Umbilical cord (tissue), 2 donors: ENCODE measurements around the gene PBX1. TPM values are rescaled to one million over a fixed set of nuclear protein-coding genes. Genes with fewer than 3 reads are reported as not detected.
A peak's percentile ranks its signal among the peaks of the same experiment; 100 is the strongest.

Experiments used
- DNase-seq: peaks from one replicate; pipeline ENCODE4 v3.0.0-alpha.2; 2015; ENCODE audit warnings: low spot score
- total RNA-seq: library from RNA; depleted of rRNA; stranded (reverse); fragments of >200 nt; gene quantifications from one replicate; pipeline ENCODE4 v1.2.3, GENCODE V29; 2014; ENCODE audit warnings: low replicate concordance; ENCODE audit not compliant: insufficient read depth

The PBX1 gene
- total RNA-seq, 1 donor from 2014 or later, result 119 TPM

DNA sequence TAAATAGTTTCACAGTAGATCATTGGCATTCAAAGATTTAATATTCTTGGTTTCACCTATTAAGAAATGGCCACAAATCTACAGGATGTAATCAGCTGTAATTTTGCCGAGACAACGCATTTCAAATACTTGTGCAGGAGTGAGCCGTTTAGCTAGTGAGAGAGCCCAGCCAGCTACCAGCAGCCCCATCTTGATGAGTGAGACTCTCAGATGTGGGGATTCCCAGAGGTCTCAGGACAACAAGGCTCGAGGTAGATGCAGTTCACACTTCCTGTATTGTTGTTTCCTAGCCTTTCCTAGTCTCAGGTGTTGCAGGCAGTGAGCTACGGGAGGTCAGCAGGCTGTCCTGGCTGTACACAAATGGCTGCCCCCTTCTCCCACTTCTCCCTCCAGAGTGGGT lies 108.6 kb downstream of the PBX1 start:
- no peak for DNase-seq

DNA sequence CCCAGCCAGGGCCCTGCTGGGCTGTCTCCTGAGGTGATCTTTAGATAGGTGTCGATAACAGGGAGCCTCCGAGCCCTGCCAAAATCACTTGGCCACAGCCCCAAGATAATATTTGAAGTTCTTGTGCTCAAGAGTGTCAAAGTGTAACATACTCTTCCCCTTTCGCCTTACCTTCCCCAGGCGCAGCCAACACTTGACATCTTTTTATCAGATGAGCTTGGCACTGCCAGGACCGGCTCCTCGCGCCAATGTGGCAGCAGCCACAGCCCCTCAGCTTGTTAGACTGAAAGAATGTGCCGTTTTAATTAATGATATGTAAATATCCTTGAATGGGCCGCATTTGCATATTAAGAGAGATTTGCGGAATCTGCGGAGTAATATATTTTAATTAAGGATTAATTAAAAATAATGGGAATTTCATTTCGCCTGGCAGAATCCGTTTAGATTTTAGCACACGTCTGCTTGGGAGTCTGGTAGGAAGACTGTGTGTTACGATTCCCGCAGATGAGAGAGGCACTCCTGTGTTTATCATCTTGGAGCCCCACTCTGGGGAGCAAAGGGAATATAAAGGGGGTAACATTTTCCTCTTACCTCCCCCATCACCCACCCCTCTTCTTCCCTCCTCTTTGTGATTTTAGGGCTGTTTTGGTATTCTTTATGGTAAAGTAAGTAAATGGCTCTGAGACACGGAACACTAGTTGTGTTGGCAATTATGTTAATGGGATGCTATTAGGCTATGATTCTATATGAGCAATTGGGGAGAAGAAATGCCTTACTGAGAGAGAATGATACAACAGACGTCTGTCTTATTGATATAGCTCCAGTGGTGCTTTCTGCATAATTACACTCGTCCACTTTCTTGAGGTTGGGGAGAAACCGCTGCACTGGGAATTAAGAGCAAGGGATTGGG lies 109.8 kb downstream of the PBX1 start:
- DNase-seq, result no peak

DNA sequence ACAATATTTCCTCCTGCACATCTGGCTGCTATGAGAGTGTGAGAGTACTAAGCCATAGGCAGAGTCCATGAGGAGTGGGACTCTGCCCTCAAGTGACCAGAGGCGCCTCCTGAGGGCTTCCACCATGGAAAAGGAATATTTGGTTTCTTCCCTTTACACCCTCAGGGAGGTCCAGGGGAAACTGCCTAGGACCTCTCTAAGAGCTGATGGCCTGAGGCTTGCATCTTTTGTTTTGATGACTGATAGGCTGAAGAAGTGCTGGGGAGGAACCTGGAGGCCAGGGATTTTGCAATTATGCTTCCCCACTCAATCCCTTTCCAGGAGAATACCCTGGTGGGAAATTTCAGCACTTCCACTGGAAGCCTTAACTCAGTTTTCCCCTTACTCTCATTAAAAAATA lies 111.0 kb downstream of the PBX1 start:
- DNase-seq, result no peak

DNA sequence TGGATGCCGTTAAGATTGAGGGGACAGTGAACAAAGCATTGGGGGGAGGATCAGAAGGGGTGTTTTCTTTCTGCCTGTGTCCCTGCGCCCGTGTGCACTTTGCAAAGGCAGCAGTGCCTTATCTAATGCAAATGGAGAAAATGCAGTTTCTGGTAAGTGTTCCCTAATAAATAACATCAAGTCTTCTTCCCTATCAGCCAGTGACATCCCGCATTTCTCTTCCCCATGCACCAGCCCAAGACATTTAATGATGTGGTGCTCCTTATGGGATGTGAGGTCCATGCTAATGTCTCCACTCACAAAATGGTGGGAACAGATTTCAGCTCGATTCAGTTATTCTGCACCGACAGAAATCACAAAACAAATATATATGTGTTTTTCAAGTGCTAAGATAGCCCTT lies 111.8 kb downstream of the PBX1 start:
- DNase-seq, result no peak

DNA sequence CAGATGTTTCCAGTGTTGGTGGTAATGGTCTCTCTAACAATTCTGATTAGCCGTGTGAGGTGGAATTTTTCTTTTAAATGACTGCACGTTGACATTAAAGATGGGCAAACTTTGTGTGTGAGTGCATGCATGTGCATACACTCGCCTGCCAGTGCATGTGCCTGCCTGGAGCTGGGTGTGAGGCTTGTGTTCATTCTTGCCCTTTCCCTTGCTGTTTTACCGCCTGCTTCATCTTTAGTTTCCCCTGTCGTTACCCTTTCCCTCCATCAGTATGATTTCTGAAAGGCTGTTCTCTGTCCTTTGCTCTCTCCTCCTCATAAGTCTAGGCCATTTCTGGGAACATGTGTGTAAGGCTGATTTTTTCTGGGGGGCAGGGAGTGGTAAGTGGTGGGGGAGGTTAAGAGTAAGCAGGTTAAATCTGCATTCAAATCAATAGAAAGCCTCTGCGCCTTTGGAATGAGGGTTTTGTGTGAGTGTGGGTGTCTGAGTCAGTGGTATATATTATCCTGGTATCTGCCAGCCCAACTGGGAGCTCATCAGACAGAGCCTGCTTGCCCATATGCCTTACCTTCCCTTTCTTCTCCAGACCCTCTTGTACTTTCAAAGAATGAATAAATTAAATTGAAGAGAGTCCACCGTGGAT lies 112.5 kb downstream of the PBX1 start:
- no peak for DNase-seq

DNA sequence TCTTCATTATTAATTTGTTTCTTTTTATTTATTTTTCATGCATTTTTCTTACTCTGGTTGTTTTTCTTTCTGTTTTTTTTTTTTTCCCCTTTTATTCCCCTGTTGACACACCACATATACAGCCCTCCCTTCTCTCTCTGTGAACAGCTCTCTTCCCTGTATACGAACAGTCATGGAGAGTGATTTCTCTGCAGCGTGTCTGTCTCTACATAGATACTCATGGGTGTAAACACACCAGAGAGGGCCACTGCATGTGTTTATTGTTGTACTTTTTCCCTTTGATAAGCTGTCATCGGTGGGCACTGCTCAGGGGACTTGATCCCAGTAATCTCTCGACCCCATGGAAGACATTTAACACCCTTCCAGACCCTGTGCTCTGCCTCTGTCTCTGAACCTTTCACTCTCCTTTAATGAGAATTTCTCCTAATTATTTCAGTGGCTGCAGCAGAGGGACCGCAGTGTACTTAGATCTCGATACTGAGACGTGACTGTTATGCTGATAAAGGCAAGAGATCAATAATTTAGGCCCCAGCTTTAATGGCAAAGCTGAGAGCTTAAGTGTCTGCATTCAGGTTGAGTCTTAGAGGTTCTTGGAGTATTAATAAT lies 113.1 kb downstream of the PBX1 start:
- DNase-seq, result no peak

DNA sequence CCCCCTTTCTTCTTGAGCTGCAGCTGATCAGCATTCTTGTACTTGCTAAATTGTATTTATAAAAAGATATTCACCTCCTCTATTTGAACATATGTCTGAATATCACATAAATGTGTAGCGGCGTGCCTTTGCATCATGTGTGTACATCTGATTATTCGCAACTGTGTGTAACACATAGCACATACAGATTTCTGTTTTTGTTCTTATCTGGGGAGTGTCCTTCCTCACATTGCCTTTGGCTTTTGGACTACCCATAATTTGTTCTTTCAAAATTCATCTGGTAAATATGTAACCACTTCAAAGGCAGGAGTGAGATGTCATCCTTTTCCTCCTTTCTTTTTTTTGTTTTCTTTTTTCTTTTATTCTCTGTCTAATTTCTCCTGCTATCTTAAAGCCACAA lies 113.6 kb downstream of the PBX1 start:
- peak; percentile 38 for DNase-seq

DNA sequence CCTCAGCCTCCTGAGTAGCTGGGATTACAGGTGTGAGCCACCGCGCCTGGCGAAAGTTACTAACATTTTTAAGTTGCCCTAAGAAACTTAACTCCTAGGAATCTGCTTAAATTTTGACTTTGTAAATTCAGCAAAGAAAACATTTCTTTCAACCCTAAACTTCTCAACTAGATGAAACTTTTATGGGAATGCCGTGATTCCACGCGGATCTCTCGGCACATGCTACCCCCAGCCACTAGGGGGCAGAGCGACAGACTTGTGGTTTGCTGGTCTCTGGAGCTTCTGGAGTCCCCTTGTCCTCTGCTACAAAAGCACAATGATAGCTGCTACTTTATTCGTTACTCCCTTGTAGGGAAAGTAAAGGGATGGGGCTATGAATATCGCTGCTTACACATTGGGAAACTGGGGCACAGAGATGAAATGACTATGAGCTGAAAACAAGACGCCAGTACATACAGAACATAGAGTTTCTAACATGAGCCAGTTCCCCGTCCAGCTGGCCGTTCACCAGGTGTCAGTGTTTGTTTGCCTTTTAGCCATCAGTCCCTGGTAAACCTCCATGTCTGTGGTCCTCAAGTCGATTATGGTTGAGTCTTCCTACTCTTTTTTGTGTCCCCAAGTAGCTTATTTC lies 114.7 kb downstream of the PBX1 start:
- DNase-seq, result no peak

DNA sequence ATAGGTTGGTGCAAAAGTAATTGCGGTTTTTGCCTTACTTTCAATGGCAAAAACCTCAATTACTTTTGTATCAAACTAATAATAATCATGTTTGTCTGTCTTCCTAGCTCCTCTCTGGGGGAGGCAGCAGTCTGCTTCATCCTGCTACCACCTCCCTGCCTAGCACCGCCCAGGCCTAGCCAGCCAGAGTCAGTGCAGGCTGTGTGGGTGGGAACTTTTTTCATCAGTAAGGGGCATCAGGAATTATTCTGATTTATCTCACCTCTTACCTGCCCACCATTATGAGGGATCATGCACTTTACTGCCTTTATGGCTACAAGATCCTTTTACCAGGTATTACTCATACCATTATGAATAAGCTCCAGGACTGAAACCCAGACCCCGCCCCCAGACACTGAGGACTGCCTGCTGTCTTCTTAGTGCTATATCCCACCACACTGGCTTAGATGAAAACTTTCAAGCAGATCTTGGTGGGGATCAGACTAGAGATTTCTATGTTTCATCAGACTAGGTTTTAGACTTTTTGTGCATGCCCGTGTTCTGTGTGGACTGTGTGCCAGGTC lies 116.4 kb downstream of the PBX1 start:
- DNase-seq, result no peak

DNA sequence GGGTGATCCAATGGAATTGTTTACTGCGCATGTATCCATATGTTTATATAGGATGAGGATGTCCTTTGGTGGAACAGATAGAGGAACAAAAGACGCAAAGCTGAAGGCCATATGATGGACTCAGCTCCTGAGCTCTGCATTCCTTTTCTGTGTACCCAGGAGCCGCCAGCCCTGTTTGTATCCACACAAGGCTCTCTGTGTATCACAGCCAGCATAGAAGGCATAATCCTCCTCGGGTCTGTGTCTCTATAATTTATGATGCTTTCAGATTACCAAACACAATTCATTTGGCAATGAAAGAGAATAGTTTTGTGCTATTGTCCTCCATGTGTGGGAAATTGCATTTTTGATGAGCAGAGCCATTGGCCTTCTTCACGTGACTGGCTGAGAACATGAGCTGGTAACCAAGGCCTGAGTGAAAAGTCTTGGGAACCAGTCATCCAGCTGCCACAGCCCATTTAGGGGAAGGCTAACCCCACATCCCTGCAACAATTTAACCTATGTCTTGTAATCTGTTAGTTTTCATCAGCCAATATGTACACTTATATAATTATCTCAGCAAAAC lies 119.2 kb downstream of the PBX1 start:
- DNase-seq, result no peak

DNA sequence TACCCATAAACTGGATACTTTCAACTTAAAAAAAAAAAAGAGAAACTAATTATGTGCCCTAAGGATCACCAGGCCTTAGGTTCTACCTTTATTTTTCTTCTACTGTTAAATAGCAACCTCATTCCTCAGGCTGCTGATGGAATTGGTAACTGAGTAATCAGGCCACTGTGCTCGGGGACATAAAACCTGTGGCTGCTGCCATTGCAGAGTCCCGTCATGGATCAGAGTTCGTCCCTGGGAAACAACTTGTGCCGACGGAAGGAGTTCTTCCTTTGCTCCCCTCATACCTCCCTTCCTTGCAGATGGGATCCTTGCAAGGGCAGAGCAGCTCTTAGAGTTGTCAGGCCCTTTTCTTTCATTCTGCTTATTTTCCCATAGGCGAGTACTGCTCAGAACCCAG lies 123.6 kb downstream of the PBX1 start:
- DNase-seq, result no peak

DNA sequence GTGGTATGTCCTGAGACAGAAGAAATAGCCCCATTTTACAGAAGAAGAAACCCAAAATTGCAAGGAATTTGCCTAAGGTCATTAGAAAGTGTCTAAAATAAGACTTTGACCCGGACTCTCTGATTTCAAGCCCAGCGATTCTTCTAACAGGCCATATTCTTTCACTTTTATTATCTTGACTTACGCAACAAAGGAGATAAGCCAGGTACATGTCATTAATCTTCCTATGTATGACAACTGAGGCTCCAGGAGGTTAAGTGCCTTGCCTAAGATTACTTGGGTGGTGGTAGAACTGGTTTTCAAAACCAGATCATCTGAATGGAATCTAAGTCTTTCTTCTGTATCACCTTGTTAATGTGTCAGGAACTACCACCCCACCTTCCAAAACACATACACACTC lies 124.3 kb downstream of the PBX1 start:
- DNase-seq, result peak; percentile 82

DNA sequence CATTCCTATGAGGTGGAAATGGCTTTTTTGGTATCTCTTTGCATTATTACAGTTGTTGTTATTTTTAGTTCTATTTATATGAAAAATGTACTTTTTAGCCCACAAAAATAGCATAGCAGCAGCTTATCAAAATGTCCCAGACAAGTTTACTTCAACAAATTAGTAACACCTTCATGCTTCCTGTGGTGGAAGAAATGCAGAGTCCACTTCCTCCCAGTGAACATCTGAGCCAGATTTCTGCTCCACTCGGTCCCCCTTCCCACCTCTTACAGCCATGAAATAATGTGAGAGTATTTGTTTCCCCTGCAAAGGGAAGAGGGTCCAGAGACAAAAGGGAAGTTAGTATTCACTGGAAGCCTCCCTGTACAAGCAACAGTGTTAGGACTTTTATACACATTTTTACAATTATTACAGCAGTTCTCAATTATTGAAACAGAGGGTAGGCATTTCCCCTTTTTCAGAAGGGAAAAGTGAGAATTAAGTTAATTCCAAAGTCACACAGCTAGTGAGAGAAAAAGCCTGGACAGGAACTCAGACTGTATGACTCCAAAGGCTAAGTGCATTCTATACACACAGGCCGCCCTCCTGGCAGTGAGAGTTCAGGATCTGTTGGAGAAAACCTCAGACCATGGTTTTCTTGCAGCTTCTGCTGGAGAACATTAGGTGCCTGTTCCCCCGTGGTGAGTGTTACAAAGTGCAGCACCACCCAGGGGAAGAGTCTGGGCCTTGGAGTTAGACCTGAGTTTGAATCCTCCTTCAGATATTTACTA lies 126.5 kb downstream of the PBX1 start:
- no peak for DNase-seq

DNA sequence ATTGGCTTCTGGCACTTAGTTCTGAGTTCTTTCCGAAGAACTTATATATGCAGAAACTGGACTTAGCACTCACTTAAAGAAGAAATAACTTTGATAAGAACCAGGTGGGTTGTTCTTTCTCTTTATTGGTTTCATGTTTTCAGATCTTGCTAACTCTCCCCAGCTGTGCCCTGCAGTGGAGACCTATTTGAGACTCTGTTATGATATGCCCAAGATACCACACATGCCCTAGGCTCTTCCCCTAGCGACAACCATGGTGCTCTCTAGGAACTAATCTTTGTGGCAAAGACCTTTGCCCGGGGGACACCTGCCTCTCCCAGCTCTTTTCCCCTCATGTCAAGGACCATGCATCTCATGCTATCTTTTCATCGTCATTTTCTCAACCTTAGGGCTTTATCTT lies 128.8 kb downstream of the PBX1 start:
- DNase-seq, result no peak

DNA sequence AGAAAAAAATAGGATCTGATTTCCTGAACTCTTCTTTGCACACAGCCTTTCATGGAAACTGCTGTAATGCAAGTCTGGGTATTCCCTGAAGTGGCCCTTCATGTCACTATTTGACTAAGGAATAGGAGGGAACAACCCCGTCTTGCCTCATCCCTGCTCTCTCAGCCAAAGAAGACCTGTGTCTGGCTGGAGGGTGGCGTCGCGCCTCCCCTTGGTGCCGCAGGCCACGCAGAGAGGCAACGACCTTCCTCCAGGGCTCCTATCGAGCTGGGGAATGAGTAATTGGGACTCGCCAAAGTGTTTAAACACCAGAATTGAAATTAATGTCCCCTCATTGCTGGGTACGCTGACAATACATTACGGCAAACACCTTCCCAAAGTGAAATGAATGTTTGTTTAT lies 129.8 kb downstream of the PBX1 start:
- DNase-seq, result no peak

DNA sequence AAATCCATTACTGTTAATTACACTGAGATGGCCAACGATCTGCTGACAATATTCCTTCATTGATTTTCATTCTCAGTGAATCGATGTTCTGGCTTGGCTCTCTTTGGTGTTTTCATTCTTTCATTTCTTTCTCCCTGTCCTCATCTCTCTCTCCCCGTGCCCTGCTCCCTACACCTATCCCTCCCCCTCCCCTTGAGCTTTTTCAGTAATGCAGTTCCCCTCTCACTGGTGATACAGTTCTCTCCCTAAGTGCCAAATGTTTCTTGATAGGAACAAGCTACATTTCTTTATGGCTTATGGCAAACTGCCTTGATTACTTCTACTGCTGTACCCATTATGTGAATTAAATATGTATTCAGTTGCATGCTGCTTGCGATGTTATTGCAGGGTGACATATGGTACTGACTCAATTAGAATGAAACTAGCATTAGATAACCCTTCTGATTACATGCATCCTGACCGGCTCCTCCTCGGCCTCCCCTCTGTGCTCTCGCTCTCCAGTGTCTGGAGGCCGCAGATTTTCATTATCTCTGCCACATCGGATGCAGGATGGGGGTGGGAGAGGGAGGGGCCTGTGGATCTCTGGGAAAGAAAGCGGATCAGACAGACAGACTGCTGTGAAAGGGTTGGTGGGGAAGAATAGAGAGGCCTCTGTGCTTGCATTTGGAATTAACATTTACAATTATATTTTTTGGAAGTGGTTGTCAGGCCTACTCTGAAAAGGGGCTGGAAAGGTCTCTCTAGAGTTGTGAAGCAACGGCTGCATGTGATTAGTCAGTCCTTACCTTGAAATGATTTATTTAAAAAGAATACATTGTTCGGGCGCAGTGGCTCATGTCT lies 130.9 kb downstream of the PBX1 start:
- DNase-seq, result no peak

DNA sequence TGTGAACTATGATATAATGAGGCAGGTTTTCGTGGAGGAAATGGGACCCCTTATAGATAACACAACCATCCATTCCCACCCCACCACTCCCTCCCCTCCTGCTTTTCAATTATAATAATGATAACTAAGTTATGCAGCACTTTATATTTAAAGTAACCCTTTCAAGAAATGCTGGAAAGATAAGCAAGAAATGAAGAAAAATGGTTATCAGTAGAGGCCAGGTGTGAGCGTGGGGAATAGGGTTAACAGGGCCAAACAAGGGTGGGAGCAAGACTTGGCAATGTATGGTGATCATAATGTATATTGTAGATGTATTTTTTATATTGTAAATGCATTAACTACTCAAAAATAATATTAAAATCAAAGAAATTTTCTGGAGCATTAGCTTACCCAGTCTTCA lies 133.4 kb downstream of the PBX1 start:
- no peak for DNase-seq

DNA sequence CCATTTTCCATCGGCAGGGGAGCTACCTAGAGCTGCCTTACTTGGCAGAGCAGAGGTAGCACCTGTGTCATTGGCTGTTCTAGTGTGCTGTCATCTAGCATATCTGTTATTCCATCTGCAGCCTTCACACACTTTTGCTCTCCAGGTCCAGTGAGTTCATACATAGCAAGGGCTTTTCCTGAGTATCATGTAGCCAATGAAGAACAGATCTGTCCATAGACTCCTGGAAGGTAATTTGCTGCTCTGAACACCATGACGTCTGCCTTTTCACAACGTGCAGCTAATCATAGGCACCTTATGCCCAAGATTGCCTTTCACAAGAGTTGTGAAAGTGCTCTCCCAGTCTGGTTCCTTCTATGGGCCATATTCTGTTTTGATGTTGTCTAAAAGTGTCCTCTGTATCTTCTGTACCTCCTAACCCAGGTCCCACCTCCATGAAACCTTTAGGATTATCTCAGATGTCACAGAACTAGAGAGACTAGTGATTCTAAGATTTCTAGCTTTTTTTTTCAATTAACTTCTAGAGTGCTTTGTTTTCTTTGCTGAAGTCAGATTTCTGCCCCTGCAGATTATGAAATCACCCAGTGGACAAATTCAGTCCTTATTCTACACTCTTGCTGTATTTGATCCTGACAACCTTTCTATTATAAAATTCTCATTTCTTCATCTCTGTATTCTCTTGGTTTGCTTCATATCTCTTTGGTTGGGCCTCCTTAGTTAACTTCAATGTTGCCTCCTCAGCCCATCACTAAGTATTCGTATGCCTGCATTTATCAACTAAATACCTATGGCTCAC lies 134.8 kb downstream of the PBX1 start:
- DNase-seq, result no peak

DNA sequence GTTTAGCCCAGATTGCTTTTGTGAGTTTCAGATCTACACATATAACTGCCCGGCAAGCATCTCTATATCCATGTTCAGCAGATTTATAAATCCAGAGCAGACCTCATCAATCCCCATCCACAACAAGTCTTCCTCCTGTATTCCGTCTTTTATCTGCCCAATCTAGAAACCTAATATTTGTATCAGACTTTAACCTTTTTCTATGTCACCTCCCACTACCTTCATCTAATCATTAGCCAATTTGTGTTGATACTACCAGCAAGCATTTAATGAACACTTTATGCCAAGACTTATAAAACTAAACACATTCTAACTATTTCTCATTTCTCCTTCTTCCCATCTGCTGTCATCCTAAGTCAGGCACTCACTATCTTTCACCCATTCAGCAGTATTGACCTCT lies 135.5 kb downstream of the PBX1 start:
- DNase-seq, result no peak
